Effector memory CD8-positive, alpha-beta T cell (primary cell): ENCODE data around the gene ZNF485.
"Not testable (repeated sequence)": the region's sequence is repeated elsewhere in the genome, so short reads cannot be mapped to it uniquely, and the experiment has no call there.

Source experiments
- ATAC-seq: fragments of 150-1000 bp; cut with Tn5 transposase; replicated peaks from 2 replicates; pipeline ENCODE4 v1.10.0; 2021; ENCODE audit warnings: mild to moderate bottlenecking, moderate library complexity
- DNase-seq, 3 experiments: peaks; one replicate each; pipeline ENCODE4 v3.0.0; 2021
- H3K27ac Mint-ChIP-seq, 2 donors: one replicate each; pipeline ENCODE4 v1.8.0; 2022; ENCODE audit warnings: mild to moderate bottlenecking in 2 of 2, mixed read lengths in 2 of 2, moderate library complexity in 2 of 2
- H3K27me3 Mint-ChIP-seq, 2 donors: one replicate each; pipeline ENCODE4 v1.8.0; 2022; ENCODE audit warnings: mixed read lengths in 2 of 2
- H3K36me3 Mint-ChIP-seq: one replicate; pipeline ENCODE4 v1.8.0; 2022; ENCODE audit warnings: mild to moderate bottlenecking, moderate library complexity, mixed read lengths; ENCODE audit not compliant: insufficient read depth
- H3K4me1 Mint-ChIP-seq, 2 donors: one replicate each; pipeline ENCODE4 v1.8.0; 2022; ENCODE audit warnings: low read depth in 2 of 2, mixed read lengths in 2 of 2
- H3K4me3 Mint-ChIP-seq, 2 donors: one replicate each; pipeline ENCODE4 v1.8.0; 2022; ENCODE audit warnings: mild to moderate bottlenecking in 2 of 2, mixed read lengths in 2 of 2, moderate library complexity in 2 of 2
- H3K9me3 Mint-ChIP-seq, 2 donors: one replicate each; pipeline ENCODE4 v1.8.0; 2022; ENCODE audit warnings: mixed read lengths in 2 of 2

Gene ZNF485

DNA sequence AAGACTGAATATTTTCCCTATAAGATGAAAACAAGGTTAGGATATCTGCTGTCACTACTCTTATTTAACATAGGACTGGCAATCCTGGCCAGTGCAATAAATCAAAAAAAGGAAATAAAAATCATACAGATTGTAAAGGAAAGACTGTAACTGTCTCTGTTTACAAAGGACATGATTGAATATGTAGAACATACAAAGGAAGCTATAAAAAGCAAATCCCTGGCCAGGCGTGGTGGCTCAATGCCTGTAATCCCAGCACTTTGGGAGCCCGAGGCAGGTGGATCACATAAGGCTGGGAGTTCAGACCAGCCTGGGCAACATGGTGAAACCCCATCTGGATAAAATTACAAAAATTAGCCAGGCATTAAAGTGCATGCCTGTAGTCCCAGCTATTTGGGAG is 15.8 kb downstream of the ZNF485 start:
- H3K4me1 Mint-ChIP-seq, result peaks cover 4 to 13% of the 10 kb centered on the region in 2 donors
- H3K9me3 Mint-ChIP-seq, result peaks cover 0 to 4% of the 10 kb centered on the region in 2 donors
- no peak for DNase-seq
- ATAC-seq, result no peak
- peak overlapping the region in 1 of 2 donors; percentile 89 for H3K27ac Mint-ChIP-seq
- H3K27me3 Mint-ChIP-seq, result no peaks in the 10 kb centered on the region
- H3K4me3 Mint-ChIP-seq, result peak overlapping the region; percentile 10 to 52
- peaks cover 5% of the 10 kb centered on the region for H3K36me3 Mint-ChIP-seq

DNA sequence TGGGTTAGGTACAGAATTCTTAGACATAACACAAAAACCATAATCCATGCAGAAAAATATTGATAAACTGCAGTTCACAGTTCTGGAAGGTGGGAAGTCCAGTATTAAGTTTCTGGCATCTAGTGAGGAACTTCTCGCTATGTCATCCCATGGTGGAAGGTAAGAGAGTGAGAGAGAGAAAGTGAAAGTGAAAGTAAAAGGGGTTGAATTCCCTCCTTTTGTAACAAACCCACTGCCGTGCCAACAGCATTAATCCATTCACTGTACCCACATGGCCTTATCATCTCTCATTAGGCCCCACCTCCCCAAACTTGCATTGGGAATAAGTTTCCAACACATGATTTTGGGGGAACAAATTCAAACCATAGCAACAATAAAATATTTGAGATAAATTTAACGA is 17.1 kb downstream of the ZNF485 start:
- peaks cover 5% of the 10 kb centered on the region for H3K36me3 Mint-ChIP-seq
- peaks cover 0 to 4% of the 10 kb centered on the region in 2 donors for H3K9me3 Mint-ChIP-seq
- H3K27me3 Mint-ChIP-seq, result no peaks in the 10 kb centered on the region
- H3K27ac Mint-ChIP-seq, result peak overlapping the region; percentile 76 to 89
- peak overlapping the region; percentile 57 to 75 for H3K4me3 Mint-ChIP-seq
- ATAC-seq (peak; percentile 60), DNase-seq (no peak)
- peaks cover 4 to 13% of the 10 kb centered on the region in 2 donors for H3K4me1 Mint-ChIP-seq

DNA sequence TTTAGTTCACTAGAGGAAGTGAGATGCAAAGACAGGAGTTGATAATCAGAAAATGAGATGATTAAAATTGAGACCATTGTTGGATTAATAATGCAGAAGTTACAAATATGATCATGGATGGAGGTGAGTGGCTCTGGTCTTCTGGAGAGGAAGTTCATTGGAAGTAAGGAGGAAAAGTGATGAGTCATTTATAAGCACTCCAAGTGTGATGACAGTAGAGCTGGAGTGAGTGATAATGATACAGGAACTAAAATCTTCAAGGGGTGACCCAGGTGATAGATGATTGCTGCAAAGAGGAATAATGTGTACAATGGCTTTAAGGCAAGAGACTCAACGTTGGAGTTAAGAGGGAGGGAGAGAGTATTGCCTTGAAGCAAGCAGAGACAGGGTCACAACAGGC is 21.7 kb downstream of the ZNF485 start:
- Mint-ChIP-seq H3K27me3 (no peaks in the 10 kb centered on the region), H3K4me3 (no peak overlapping the region), H3K9me3 (peaks cover 0 to 4% of the 10 kb centered on the region in 2 donors), H3K36me3 (peaks cover 4% of the 10 kb centered on the region), H3K27ac (no peak overlapping the region), H3K4me1 (peaks cover 4 to 9% of the 10 kb centered on the region in 2 donors)
- ATAC-seq (no peak), DNase-seq (no peak)

DNA sequence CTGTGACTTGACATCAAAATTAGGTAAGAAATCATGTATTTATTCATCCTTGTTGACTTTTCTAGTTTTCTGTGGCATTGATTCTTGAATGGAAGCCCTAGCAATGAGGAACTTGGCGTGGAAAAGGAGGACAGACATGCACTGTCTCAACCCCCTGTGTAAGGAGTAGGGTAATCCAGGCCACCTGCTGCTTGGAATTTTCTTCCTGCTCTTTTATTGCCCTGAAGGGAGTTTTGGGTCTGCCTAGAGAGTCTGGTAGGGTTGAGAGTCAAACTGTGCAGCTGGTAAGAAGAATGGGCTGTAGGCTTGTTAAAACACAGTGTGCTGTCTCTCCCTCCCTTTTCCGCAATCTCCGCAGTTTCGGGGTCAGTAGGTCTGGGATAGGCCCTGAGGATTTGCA is 22.7 kb downstream of the ZNF485 start:
- no peaks in the 10 kb centered on the region for H3K4me1 Mint-ChIP-seq
- peaks cover 8% of the 10 kb centered on the region for H3K36me3 Mint-ChIP-seq
- H3K9me3 Mint-ChIP-seq, result peaks cover 0 to 5% of the 10 kb centered on the region in 2 donors
- H3K27ac Mint-ChIP-seq, result no peak overlapping the region
- no peaks in the 10 kb centered on the region for H3K27me3 Mint-ChIP-seq
- ATAC-seq, result no peak
- DNase-seq, result no peak
- no peak overlapping the region for H3K4me3 Mint-ChIP-seq

DNA sequence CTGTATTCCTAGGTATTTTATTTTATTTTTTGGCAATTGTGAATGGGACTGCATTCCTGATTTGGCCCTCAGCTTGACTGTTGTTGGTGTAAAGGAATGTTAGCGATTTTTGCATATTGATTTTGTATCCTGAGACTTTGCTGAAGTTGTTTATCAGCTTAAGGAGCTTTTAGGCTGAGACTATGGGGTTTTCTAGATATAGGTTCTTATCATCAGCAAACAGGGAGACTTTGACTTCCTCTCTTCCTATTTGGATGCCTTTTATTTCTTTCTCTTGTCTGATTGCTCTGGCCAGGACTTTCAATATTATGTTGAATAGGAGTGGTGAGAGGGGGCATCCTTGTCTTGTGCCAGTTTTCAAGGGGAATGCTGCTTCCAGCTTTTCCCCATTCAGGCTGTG is 29.6 kb downstream of the ZNF485 start:
- H3K27ac Mint-ChIP-seq, H3K4me3 Mint-ChIP-seq, H3K4me1 Mint-ChIP-seq, H3K36me3 Mint-ChIP-seq, ATAC-seq, H3K27me3 Mint-ChIP-seq, DNase-seq: not testable (repeated sequence)
- peaks cover 0 to 14% of the 10 kb centered on the region in 2 donors for H3K9me3 Mint-ChIP-seq

DNA sequence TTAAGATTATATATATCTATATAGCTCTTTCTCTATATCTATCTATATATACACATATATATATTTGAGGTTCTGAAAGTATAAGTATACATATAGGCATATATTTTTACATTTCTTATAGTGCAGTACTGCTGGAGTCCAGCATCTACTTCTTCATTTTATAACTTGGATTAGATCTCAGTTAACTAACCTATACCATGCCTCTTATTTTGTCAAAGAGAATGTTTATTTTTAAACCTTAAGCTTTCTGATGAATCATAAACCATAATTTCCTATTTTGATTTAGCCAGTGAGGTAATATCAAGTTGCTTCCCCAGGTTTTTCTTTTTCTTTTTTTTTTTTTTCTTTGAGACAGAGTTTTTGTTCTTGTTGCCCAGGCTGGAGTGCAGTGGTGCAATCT is 34.4 kb downstream of the ZNF485 start:
- Mint-ChIP-seq H3K9me3 (peaks cover 1 to 10% of the 10 kb centered on the region in 2 donors), H3K36me3 (peaks cover 8% of the 10 kb centered on the region), H3K27me3 (no peaks in the 10 kb centered on the region), H3K4me3 (no peak overlapping the region), H3K27ac (no peak overlapping the region), H3K4me1 (no peaks in the 10 kb centered on the region)
- DNase-seq, result no peak
- no peak for ATAC-seq

DNA sequence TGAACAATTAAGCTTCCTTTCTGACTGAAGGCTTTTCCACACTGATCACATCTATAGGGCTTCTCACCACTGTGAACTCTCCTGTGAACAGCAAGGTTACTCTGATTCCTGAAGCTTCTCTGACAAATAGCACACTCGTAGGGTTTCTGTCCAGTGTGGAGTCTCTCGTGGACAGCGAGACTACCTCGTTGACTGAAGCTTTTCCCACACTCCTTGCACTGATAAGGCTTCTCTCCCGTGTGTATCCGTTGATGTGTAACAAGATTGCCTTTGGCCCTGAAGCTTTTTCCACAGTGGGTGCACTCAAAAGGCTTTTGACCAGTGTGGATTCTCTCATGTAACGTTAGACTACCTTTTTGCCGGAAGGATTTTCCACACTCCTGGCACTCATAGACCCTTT is 38.0 kb downstream of the ZNF485 start:
- Mint-ChIP-seq H3K4me3 (no peak overlapping the region), H3K36me3 (peaks cover 18% of the 10 kb centered on the region), H3K27me3 (no peaks in the 10 kb centered on the region), H3K27ac (no peak overlapping the region), H3K9me3 (peaks cover 7 to 16% of the 10 kb centered on the region in 2 donors), H3K4me1 (peaks cover 8 to 14% of the 10 kb centered on the region in 2 donors)
- no peak for ATAC-seq
- DNase-seq, result no peak

DNA sequence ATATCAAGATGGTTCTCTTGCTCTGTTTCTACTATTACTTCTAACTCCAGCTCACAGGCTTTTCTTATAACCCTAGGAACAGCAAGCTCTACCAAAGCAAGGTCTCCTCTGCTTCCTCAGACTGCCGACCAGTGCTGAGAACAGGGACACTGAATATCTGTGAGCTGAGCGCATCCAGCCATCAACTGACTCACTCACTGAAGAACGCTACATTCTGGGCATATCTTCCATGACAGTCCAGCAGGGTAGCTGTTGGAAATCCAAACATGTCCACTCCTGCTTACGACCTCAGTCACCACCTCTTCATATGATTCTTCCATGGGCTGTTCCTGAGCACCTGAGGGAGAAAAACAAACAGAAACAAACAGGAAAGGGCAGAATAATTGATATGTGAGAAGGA is 39.6 kb downstream of the ZNF485 start:
- H3K27ac Mint-ChIP-seq, result no peak overlapping the region
- DNase-seq, result no peak
- peaks cover 10 to 18% of the 10 kb centered on the region in 2 donors for H3K4me1 Mint-ChIP-seq
- H3K36me3 Mint-ChIP-seq, result peaks cover 18% of the 10 kb centered on the region
- no peak overlapping the region for H3K4me3 Mint-ChIP-seq
- no peak for ATAC-seq
- H3K9me3 Mint-ChIP-seq, result peaks cover 7 to 14% of the 10 kb centered on the region in 2 donors
- H3K27me3 Mint-ChIP-seq, result peaks cover 0 to 8% of the 10 kb centered on the region in 2 donors

DNA sequence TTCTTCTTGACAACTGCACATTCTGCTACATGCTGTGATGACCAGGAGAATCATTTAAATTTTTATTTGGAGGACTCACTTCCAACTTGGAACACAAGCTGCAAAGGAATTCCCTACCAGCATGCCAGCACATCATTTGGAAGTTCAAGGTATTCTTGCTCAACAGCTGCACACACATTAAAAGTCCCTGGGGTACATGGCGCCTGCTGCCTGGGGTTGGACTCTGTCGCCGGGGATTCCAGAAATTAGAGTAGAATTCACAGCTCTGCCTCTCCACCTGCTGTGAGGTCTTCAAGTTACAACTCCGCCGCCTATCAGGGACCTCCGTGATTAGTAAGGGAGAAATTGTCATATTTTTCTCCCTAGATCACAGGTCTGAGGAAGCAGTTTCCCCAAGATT is 41.3 kb downstream of the ZNF485 start:
- DNase-seq, result no peak
- H3K36me3 Mint-ChIP-seq, result peaks cover 18% of the 10 kb centered on the region

DNA sequence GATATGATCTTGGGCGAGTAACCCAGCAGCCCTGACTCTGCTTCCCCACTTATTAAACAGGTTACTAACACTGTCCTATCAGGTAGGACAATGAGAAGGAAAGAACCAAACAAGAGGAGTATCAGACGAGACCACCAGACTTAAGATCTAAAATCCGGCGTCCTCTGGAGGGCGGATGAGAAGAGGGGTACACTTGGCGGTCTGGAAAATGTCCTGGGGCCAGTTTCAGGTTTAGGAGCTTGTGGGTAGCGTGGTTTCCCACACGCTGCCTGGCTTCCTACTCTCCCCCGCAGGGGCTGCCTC is 41.8 kb downstream of the ZNF485 start:
- Mint-ChIP-seq H3K27ac (peak overlapping the region; percentile 85 to 95), H3K36me3 (peaks cover 18% of the 10 kb centered on the region), H3K4me1 (peaks cover 10 to 18% of the 10 kb centered on the region in 2 donors), H3K27me3 (peaks cover 4 to 14% of the 10 kb centered on the region in 2 donors), H3K4me3 (peak overlapping the region; percentile 90 to 97), H3K9me3 (peaks cover 7 to 14% of the 10 kb centered on the region in 2 donors)
- no peak for ATAC-seq
- DNase-seq, result no peak

More for the DNA sequence above, 41.3 kb downstream of the ZNF485 start:
- H3K27ac Mint-ChIP-seq, result peak overlapping the region; percentile 85 to 95
- H3K4me1 Mint-ChIP-seq, result peaks cover 10 to 18% of the 10 kb centered on the region in 2 donors
- no peak for ATAC-seq
- H3K27me3 Mint-ChIP-seq, result peaks cover 0 to 9% of the 10 kb centered on the region in 2 donors
- H3K4me3 Mint-ChIP-seq, result peak overlapping the region; percentile 90 to 97
- peaks cover 7 to 14% of the 10 kb centered on the region in 2 donors for H3K9me3 Mint-ChIP-seq

DNA sequence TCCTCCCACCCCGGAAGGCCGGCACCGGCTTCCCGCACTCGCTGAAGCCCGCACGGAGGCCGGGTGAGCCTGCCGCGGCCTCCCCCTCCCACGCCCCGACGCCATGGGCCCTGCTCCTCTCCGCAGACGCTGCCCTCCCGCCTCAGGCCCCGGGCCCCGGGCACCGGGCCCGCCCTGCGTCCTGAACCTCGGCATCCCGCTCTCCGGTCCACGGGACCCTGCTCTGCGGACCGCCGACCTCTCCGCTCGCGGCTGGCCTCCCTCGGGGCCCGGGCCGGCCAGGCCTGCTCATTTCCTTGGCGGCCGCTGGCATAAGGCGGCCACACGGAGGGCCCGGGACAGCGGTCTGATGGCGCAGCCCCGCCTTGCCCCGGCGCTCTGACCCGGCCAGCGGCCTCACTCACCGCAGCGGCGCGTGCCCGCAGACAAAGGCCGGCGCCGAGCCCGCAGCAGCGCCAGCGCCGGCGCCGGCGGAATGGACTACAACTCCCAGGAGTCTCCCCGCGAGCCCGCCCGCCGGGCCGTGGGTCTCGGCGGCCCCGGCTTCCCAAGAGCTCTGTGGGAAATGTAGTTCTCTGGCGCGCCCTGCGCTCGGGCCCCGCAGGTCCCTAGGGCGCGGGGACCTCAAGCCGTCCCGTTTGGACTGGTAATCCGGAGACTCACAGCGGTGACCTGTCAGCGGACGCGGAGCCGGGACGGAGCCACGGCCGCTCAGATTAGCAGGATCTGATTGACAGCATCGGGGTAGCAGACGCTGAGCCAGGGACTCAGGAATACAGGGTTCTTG is 42.4 kb downstream of the ZNF485 start, which contains the start of gene ZNF32:
Gene ZNF32, minus strand, starts transcription at position 484 of the 787 bp plus-strand sequence. CDS start 2,748 bp downstream, outside the sequence.
- Mint-ChIP-seq H3K27ac (peak within 1 kb of the TSS; percentile 85 to 95), H3K27me3 (peaks cover 4 to 19% of the 10 kb centered on the region in 2 donors), H3K9me3 (peaks cover 7 to 14% of the 10 kb centered on the region in 2 donors), H3K4me3 (peak within 1 kb of the TSS; percentile 90 to 97), H3K36me3 (peaks cover 18% of the 10 kb centered on the region), H3K4me1 (peaks cover 10 to 18% of the 10 kb centered on the region in 2 donors)
- DNase-seq (peak; percentile 73 to 78 (median 75)), ATAC-seq (peak; percentile 97)

DNA sequence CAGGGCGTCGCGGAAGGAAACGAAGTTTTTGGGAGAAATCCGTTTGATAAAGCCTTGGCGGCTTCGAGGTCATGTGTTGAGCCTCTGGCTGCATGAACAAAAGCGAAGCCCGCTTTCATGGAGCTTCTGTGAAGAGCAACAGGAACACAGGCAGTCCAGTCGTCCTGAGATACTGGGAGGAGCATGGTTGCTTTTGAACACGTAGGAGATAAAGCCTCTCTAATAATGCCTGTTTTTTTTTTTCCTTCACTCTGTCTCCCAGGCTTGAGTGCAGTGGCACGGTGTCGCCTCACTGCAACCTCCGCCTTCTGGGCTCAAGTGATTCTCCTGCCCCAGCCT is 42.9 kb downstream of the ZNF485 start:
- peaks cover 7 to 14% of the 10 kb centered on the region in 2 donors for H3K9me3 Mint-ChIP-seq
- H3K36me3 Mint-ChIP-seq, result peaks cover 17% of the 10 kb centered on the region
- peak overlapping the region; percentile 90 to 97 for H3K4me3 Mint-ChIP-seq
- H3K4me1 Mint-ChIP-seq, result peaks cover 10 to 18% of the 10 kb centered on the region in 2 donors
- no peak for ATAC-seq
- peak overlapping the region; percentile 85 to 95 for H3K27ac Mint-ChIP-seq
- no peak for DNase-seq
- H3K27me3 Mint-ChIP-seq, result peaks cover 4 to 24% of the 10 kb centered on the region in 2 donors

DNA sequence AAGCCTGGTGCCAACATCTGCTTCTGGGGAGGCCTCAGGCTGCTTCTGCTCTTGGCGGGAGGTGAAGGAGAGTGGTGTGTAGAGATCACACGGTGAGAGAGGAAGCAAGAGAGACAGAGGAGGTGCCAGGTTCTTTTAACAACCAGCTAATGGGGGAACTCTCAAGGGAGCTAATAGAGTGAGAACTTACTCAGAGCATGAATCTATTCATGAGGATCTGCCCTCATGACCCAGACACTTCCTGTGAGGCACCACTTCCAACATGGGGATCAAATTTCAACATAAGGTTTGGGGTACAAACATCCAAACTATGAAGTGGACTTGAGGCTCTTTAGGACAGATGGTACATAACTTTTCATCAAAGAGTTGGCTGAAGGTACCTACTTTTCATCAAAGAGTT is 47.5 kb downstream of the ZNF485 start:
- no peak overlapping the region for H3K4me3 Mint-ChIP-seq
- H3K4me1 Mint-ChIP-seq, result peaks cover 6 to 8% of the 10 kb centered on the region in 2 donors
- no peaks in the 10 kb centered on the region for H3K36me3 Mint-ChIP-seq
- no peaks in the 10 kb centered on the region for H3K9me3 Mint-ChIP-seq
- H3K27ac Mint-ChIP-seq, result no peak overlapping the region
- DNase-seq (no peak), ATAC-seq (no peak)
- peaks cover 19 to 44% of the 10 kb centered on the region in 2 donors for H3K27me3 Mint-ChIP-seq

DNA sequence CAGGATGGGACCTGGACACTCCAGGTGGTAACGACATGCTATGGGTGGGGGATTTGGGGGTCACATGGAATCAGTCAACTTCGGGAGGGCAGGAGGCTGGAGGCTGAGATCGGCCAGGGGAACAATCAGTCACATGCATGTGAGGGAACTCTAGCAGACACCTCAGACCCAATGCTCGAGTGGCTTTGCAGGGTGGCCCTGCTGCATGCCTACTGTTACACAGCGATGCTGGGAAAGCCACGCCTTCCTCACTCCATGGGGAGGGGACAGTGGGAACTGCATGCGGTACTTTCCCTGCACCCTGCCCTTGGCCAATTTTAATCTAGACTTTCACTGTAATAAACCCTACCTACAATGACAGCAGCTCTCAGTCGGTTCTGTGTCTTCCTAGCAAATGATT is 49.1 kb downstream of the ZNF485 start:
- Mint-ChIP-seq H3K4me3 (no peak overlapping the region), H3K9me3 (no peaks in the 10 kb centered on the region), H3K36me3 (no peaks in the 10 kb centered on the region), H3K27ac (no peak overlapping the region), H3K27me3 (peaks cover 22 to 52% of the 10 kb centered on the region in 2 donors), H3K4me1 (no peaks in the 10 kb centered on the region)
- no peak for ATAC-seq
- no peak for DNase-seq
